ENCODE data around the gene AP3B1. TPM values are rescaled to one million over a fixed set of nuclear protein-coding genes. Genes with fewer than 3 reads are reported as not detected.

The AP3B1 gene
- total RNA-seq, 2 experiments from 2014 or later = 32.5 to 39.5 TPM

DNA sequence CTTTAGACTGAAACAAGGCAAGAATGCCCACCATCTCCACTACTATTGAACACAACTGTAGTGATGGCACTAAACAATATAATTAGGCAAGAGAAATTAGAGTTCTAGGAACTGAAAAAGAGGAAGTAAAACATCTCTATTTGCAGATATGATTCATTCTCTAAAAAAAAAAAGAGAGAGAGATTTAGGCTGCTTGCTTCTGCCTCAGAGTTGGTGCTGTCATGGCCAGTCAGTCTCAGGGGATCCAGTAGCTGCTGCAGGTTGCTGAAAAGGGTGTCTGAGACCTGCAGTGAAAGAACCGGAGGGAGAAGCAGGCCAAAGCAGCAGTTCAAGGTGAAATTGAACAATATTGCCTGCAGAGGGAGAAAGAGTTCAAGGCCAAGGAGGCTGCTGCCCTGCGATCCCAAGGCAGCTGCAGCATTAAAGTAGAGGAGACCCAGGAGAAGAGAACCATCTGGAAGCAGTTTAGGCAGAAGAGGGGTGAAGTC is 72.5 kb downstream of the AP3B1 start:
- Histone ChIP-seq H3K27ac (ENCODE audit: low read depth, low read length, poor library complexity, severe bottlenecking) (no peak overlapping the region), H3K79me2 (ENCODE audit: insufficient read depth, low read depth, low read length) (no peaks in the 10 kb centered on the region), H3K36me3 (ENCODE audit: insufficient read depth, low read length) (0 out of 2 replicates have a peak, but pooled peaks cover 3% of the 10 kb centered on the region), H4K20me1 (ENCODE audit: insufficient read depth, low read length) (peaks cover 10% of the 10 kb centered on the region; the same call in 1 of the 2 replicates), H3K4me1 (ENCODE audit: insufficient read depth, low read length, poor library complexity, severe bottlenecking) (peaks cover 21% of the 10 kb centered on the region), H3K4me3 (ENCODE audit: low read depth, low read length, poor library complexity, severe bottlenecking) (no peak overlapping the region), H3K9me3 (ENCODE audit: low read length) (no peaks in the 10 kb centered on the region), H2AFZ (ENCODE audit: low read length) (no peak overlapping the region), H3K4me2 (ENCODE audit: low read length) (peak overlapping the region; percentile 38), H3K9me2 (ENCODE audit: insufficient read depth, low read length) (no peaks in the 10 kb centered on the region)
- BruUV-seq (replicated peaks) = no TSS peak
- intact Hi-C loops (cut with micrococcal nuclease; ENCODE audit: unreplicated experiment) = loop anchor here (2.0 kb wide), 2 partner anchors 47 to 73 kb away; partner anchors contain the start of gene AP3B1
- TF ChIP-seq, protein P1, sequence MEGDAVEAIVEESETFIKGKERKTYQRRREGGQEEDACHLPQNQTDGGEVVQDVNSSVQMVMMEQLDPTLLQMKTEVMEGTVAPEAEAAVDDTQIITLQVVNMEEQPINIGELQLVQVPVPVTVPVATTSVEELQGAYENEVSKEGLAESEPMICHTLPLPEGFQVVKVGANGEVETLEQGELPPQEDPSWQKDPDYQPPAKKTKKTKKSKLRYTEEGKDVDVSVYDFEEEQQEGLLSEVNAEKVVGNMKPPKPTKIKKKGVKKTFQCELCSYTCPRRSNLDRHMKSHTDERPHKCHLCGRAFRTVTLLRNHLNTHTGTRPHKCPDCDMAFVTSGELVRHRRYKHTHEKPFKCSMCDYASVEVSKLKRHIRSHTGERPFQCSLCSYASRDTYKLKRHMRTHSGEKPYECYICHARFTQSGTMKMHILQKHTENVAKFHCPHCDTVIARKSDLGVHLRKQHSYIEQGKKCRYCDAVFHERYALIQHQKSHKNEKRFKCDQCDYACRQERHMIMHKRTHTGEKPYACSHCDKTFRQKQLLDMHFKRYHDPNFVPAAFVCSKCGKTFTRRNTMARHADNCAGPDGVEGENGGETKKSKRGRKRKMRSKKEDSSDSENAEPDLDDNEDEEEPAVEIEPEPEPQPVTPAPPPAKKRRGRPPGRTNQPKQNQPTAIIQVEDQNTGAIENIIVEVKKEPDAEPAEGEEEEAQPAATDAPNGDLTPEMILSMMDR (conservative IDR thresholded peaks at IDR 0.05; ENCODE audit: low read length) = peak; percentile 74
- TF ChIP-seq EZH2phosphoT487 (IDR thresholded peaks at IDR 0.05; ENCODE audit: borderline replicate concordance, low read depth, low read length) = no peak
- POLR2A ChIA-PET = interaction anchor here (0.6 kb wide), 1 partner anchor 34 kb away, joined by 3 read pairs; no protein-coding TSS in a partner anchor
- peak; percentile 94 for DNase-seq (ENCODE audit: low spot score)
- CTCF ChIA-PET (ENCODE audit: unreplicated experiment) = interaction anchor here (0.6 kb wide), 1 partner anchor 665 kb away, joined by 3 read pairs; no protein-coding TSS in a partner anchor

DNA sequence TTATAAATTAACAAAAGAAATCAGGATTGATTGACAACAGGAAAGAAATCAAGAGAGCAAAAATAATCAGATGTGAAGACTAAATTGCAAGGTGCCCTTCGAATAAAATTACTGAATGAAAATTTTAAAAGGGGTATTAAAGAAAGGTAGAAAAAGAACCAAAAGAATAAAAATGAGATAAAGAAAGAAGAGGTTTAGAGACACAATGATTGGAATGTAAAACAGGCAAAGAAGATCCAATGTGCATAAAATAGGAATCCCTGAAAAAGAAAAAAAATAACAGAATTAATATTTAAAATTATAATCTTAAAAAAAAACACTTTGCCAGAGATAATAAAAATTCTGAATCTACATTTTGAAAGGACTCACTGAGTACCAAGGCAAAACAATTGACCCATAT is 73.0 kb downstream of the AP3B1 start:
- H3K9me2 ChIP-seq (ENCODE audit: insufficient read depth, low read length) = no peaks in the 10 kb centered on the region
- DNase-seq (ENCODE audit: low spot score) = no peak
- intact Hi-C loops (cut with micrococcal nuclease; ENCODE audit: unreplicated experiment) = no loop called here
- H3K27ac ChIP-seq (ENCODE audit: low read depth, low read length, poor library complexity, severe bottlenecking) = no peak overlapping the region
- TF ChIP-seq, protein P1 (conservative IDR thresholded peaks at IDR 0.05; ENCODE audit: low read length) = no peak
- TF ChIP-seq EZH2phosphoT487 (IDR thresholded peaks at IDR 0.05; ENCODE audit: borderline replicate concordance, low read depth, low read length) = no peak
- no peak overlapping the region for H3K4me2 ChIP-seq (ENCODE audit: low read length)
- ChIA-PET POLR2A (no interaction called here), CTCF (ENCODE audit: unreplicated experiment) (no interaction called here)
- BruUV-seq (replicated peaks) = no TSS peak
- 0 out of 2 replicates have a peak, but pooled peaks cover 3% of the 10 kb centered on the region for H3K36me3 ChIP-seq (ENCODE audit: insufficient read depth, low read length)
- no peaks in the 10 kb centered on the region for H3K9me3 ChIP-seq (ENCODE audit: low read length)
- peaks cover 9% of the 10 kb centered on the region; the same call in 1 of the 2 replicates for H4K20me1 ChIP-seq (ENCODE audit: insufficient read depth, low read length)
- H3K4me3 ChIP-seq (ENCODE audit: low read depth, low read length, poor library complexity, severe bottlenecking) = no peak overlapping the region
- peaks cover 21% of the 10 kb centered on the region for H3K4me1 ChIP-seq (ENCODE audit: insufficient read depth, low read length, poor library complexity, severe bottlenecking)
- H3K79me2 ChIP-seq (ENCODE audit: insufficient read depth, low read depth, low read length) = no peaks in the 10 kb centered on the region
- H2AFZ ChIP-seq (ENCODE audit: low read length) = no peak overlapping the region

DNA sequence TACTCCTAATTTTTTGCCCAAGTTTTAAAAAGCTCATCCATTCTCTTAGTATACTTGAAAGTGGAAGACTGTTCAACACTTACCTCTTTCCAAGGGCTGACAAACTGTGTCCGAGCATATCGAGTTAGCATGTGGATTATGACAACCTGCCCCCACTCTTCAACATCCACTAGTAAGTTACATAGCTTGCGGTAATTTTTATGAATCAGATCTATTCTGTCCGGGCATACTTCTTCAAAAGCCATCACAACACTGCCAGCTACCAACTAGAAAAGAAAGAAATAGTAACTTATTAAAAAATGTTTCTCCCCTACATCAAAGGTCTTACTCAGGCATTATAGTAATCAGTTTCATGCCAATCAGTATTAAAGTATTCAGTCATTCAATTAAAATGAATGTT is 78.5 kb downstream of the AP3B1 start:
- CTCF ChIA-PET (ENCODE audit: unreplicated experiment) = no interaction called here
- Histone ChIP-seq H3K4me3 (ENCODE audit: low read depth, low read length, poor library complexity, severe bottlenecking) (no peak overlapping the region), H4K20me1 (ENCODE audit: insufficient read depth, low read length) (peaks cover 4% of the 10 kb centered on the region; the same call in 1 of the 2 replicates), H3K36me3 (ENCODE audit: insufficient read depth, low read length) (peaks cover 10% of the 10 kb centered on the region; the same call in 1 of the 2 replicates), H3K9me3 (ENCODE audit: low read length) (no peaks in the 10 kb centered on the region), H3K79me2 (ENCODE audit: insufficient read depth, low read depth, low read length) (no peaks in the 10 kb centered on the region), H3K4me2 (ENCODE audit: low read length) (no peak overlapping the region), H3K9me2 (ENCODE audit: insufficient read depth, low read length) (no peaks in the 10 kb centered on the region), H3K4me1 (ENCODE audit: insufficient read depth, low read length, poor library complexity, severe bottlenecking) (no peaks in the 10 kb centered on the region), H2AFZ (ENCODE audit: low read length) (no peak overlapping the region), H3K27ac (ENCODE audit: low read depth, low read length, poor library complexity, severe bottlenecking) (no peak overlapping the region)
- POLR2A ChIA-PET = interaction anchor here (1.0 kb wide), 1 partner anchor 19 kb away, joined by 3 read pairs; no protein-coding TSS in a partner anchor
- TF ChIP-seq, protein P1 (conservative IDR thresholded peaks at IDR 0.05; ENCODE audit: low read length) = no peak
- TF ChIP-seq EZH2phosphoT487 (IDR thresholded peaks at IDR 0.05; ENCODE audit: borderline replicate concordance, low read depth, low read length) = no peak
- no peak for DNase-seq (ENCODE audit: low spot score)
- no TSS peak for BruUV-seq (replicated peaks)
- intact Hi-C loops (cut with micrococcal nuclease; ENCODE audit: unreplicated experiment) = no loop called here

Data from OCI-LY7 (cell line).